Testis (tissue), 2 donors: Measurements from ENCODE around the gene KRI1.

ENCODE experiments used
- POLR2A ChIP-seq: fragments of 450-650 bp; IDR thresholded peaks from one replicate; pipeline ENCODE4 v1.6.1; 2017; ENCODE audit warnings: antibody characterized with exemption, mild to moderate bottlenecking, moderate library complexity
- TF ChIP-seq, protein P1 (sequence below), 3 experiments: fragments of 450-650 bp in 2 of 3; fragments of 200-600 bp in 1 of 3; sonication (generic) in 1 of 3; IDR thresholded peaks; one replicate each; pipeline ENCODE4 v1.5.1; 2016 to 2019; ENCODE audit warnings: antibody characterized with exemption in 3 of 3, mild to moderate bottlenecking in 2 of 3, moderate library complexity in 1 of 3

GRCh38 chr19:10537668-10538067 is 28.1 kb downstream of the KRI1 start:
- TF ChIP-seq, protein P1, sequence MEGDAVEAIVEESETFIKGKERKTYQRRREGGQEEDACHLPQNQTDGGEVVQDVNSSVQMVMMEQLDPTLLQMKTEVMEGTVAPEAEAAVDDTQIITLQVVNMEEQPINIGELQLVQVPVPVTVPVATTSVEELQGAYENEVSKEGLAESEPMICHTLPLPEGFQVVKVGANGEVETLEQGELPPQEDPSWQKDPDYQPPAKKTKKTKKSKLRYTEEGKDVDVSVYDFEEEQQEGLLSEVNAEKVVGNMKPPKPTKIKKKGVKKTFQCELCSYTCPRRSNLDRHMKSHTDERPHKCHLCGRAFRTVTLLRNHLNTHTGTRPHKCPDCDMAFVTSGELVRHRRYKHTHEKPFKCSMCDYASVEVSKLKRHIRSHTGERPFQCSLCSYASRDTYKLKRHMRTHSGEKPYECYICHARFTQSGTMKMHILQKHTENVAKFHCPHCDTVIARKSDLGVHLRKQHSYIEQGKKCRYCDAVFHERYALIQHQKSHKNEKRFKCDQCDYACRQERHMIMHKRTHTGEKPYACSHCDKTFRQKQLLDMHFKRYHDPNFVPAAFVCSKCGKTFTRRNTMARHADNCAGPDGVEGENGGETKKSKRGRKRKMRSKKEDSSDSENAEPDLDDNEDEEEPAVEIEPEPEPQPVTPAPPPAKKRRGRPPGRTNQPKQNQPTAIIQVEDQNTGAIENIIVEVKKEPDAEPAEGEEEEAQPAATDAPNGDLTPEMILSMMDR (IDR thresholded peaks at IDR 0.05), result no peak
- no peak for TF ChIP-seq POLR2A
